Kidney (tissue), 14 donors: Measurements from ENCODE around the gene GPI. TPM values are rescaled to one million over a fixed set of nuclear protein-coding genes. Genes with fewer than 3 reads are reported as not detected.

Experiments used
- DNase-seq, 5 donors: peaks; one replicate each; pipeline ENCODE4 v3.0.0-alpha.2; 2013 to 2020
- FAIRE-seq: peaks from 2 replicates; lab custom pipeline; 2012; peaks lifted over from hg19 to GRCh38; lab: Jason Lieb, UNC
- H3K27ac ChIP-seq, 2 donors: one replicate each; pipeline ENCODE4 v1.7.0; 2013; ENCODE audit warnings: low read depth in 2 of 2, low read length in 2 of 2, inconsistent platforms in 1 of 2
- H3K27me3 ChIP-seq: one replicate; pipeline ENCODE4 v1.7.1; 2013; ENCODE audit warnings: low read length, inconsistent platforms; ENCODE audit not compliant: control insufficient read depth, insufficient read depth
- H3K36me3 ChIP-seq, 3 donors: one replicate each; pipeline versions ENCODE4 v1.7.0 to v1.7.1; 2013; ENCODE audit warnings: low read length in 3 of 3, control low read depth in 1 of 3, inconsistent platforms in 1 of 3; ENCODE audit not compliant: insufficient read depth in 3 of 3, control insufficient read depth in 2 of 3
- H3K4me1 ChIP-seq, 3 donors: one replicate each; pipeline versions ENCODE4 v1.7.0 to v1.7.1; 2013; ENCODE audit warnings: low read length in 3 of 3, inconsistent platforms in 1 of 3, low read depth in 1 of 3; ENCODE audit not compliant: control insufficient read depth in 2 of 3, insufficient read depth in 2 of 3
- H3K4me3 ChIP-seq, 3 donors: one replicate each; pipeline versions ENCODE4 v1.7.0 to v1.8.1; 2013; ENCODE audit warnings: low read length in 3 of 3, control low read depth in 1 of 3, inconsistent platforms in 1 of 3
- H3K9ac ChIP-seq, 3 donors: one replicate each; pipeline versions ENCODE4 v1.7.0 to v1.7.1; 2013; ENCODE audit warnings: low read length in 3 of 3, control low read depth in 1 of 3, inconsistent platforms in 1 of 3
- H3K9me3 ChIP-seq, 3 donors: one replicate each; pipeline versions ENCODE4 v1.7.0 to v1.7.1; 2013; ENCODE audit warnings: low read length in 3 of 3, control low read depth in 1 of 3, inconsistent platforms in 1 of 3; ENCODE audit not compliant: control insufficient read depth in 2 of 3, insufficient read depth in 1 of 3
- intact Hi-C: fragments of 100-400 bp; cut with DNase I; formaldehyde crosslinking; loops from one replicate; pipeline ENCODE4 v1.11.1; 2022
- polyA plus RNA-seq: library from polyadenylated mRNA; stranded (reverse); fragments of 350-450 nt; fragmentation: Illumina TruSeq; extraction: RNeasy Lipid Tissue Mini Kit (QIAGEN cat#74804); gene quantifications from one replicate; pipeline ENCODE4 v1.2.3, GENCODE V29; 2014; ENCODE audit warnings: low read depth, low replicate concordance; ENCODE audit not compliant: insufficient read depth
- total RNA-seq: library from RNA; stranded (reverse); fragmentation: NEBNext Ultra II Directional; extraction: Animal tissue kit (Norgen Biotek cat#: 25700); gene quantifications from one replicate; pipeline ENCODE4 v1.2.1, GENCODE V29; 2021
- TF ChIP-seq, protein P1 (sequence below): IDR thresholded peaks from 3 replicates; pipeline ENCODE4 v1.5.1; 2012; ENCODE audit warnings: mild to moderate bottlenecking, moderate library complexity, borderline replicate concordance; ENCODE audit not compliant: insufficient read depth; ENCODE audit errors: extremely low read depth
- donor health status: control.
- donor health status: control.
- donor health status: control.
- donor health status: control.
- donor health status: control.
- donor health status: DM: yes; HTN: yes; CAD: no.
- donor health status: Normal renal cell carcinoma (clear cell type).

The GPI gene
- total and polyA plus RNA-seq, 2 donors from 2014 or later: 257 to 315 TPM

- Histone ChIP-seq H3K27me3 (no peaks in the 10 kb centered on the region), H3K9ac (no peak overlapping the region), H3K9me3 (no peaks in the 10 kb centered on the region), H3K4me1 (peaks cover 0 to 3% (median 2%) of the 10 kb centered on the region in 3 donors), H3K4me3 (no peak overlapping the region), H3K27ac (no peak overlapping the region), H3K36me3 (peaks cover 9 to 46% (median 17%) of the 10 kb centered on the region in 3 donors)
- peak in 1 of 5 donors; percentile 44 for DNase-seq
- no peak for FAIRE-seq
- TF ChIP-seq, protein P1, sequence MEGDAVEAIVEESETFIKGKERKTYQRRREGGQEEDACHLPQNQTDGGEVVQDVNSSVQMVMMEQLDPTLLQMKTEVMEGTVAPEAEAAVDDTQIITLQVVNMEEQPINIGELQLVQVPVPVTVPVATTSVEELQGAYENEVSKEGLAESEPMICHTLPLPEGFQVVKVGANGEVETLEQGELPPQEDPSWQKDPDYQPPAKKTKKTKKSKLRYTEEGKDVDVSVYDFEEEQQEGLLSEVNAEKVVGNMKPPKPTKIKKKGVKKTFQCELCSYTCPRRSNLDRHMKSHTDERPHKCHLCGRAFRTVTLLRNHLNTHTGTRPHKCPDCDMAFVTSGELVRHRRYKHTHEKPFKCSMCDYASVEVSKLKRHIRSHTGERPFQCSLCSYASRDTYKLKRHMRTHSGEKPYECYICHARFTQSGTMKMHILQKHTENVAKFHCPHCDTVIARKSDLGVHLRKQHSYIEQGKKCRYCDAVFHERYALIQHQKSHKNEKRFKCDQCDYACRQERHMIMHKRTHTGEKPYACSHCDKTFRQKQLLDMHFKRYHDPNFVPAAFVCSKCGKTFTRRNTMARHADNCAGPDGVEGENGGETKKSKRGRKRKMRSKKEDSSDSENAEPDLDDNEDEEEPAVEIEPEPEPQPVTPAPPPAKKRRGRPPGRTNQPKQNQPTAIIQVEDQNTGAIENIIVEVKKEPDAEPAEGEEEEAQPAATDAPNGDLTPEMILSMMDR: no peak
- intact Hi-C loops: no loop called here
These were observed 32.8 kb upstream of the GPI start for GRCh38 chr19:34332027-34332760.

DNA sequence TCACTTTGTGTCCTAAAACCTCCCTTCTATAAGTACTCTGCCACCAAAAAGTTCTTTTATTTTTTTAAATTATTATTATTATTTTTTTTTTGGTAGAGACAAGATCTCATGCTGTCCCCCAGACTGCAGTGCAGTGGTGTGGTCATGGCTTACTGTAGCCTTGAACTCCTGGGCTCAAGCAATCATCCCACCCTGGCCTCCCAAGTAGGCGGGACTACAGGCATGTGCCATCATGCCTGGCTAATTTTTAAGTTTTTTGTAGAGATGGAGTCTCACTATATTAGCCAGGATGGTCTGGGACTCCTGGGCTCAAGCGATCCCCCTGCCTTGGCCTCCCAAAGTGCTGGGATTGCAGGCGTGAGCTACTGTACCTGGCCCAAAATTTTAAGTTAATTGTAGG lies 29.1 kb upstream of the GPI start:
- DNase-seq (no peak), FAIRE-seq (no peak)
- Histone ChIP-seq H3K9me3 (no peaks in the 10 kb centered on the region), H3K4me3 (no peak overlapping the region), H3K27ac (no peak overlapping the region), H3K36me3 (peaks cover 6 to 21% (median 18%) of the 10 kb centered on the region in 3 donors), H3K9ac (no peak overlapping the region), H3K27me3 (no peaks in the 10 kb centered on the region), H3K4me1 (peaks cover 0 to 20% (median 8%) of the 10 kb centered on the region in 3 donors)
- TF ChIP-seq, protein P1: no peak
- intact Hi-C loops: no loop called here

DNA sequence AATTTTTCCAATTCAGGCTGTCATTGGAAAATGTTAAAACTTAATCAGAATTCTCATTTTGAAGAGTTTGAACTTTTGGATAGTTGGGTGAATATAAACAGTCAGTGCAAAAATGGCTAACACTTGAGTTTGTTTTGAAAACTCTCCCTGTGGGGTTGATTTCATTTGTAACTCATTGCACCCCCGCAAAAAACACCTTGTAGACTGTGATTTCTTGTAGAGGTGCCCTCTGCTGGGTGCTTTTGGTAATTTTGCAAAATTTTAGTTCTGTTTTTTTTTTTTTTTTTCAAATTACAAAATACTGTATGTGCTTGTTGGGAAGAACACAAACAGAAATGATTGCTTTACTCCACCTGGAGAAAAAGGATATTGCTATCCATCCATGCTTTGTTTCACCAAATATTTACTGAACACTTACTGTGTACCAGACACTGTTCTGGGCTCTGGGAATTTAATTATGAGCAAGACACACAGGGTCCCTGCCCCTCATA lies 28.2 kb upstream of the GPI start:
- no peak overlapping the region for H3K9ac ChIP-seq
- intact Hi-C loops: no loop called here
- DNase-seq (peak in 2 of 5 donors; percentile 54 to 60), FAIRE-seq (no peak)
- peak overlapping the region in 1 of 2 donors; percentile 9 for H3K27ac ChIP-seq
- no peak overlapping the region for H3K4me3 ChIP-seq
- peaks cover 0 to 20% (median 10%) of the 10 kb centered on the region in 3 donors for H3K4me1 ChIP-seq
- TF ChIP-seq, protein P1: peak; percentile 61
- H3K9me3 ChIP-seq: no peaks in the 10 kb centered on the region
- no peaks in the 10 kb centered on the region for H3K27me3 ChIP-seq
- H3K36me3 ChIP-seq: peaks cover 4 to 22% (median 21%) of the 10 kb centered on the region in 3 donors
